Esophagus muscularis mucosa (tissue), 3 donors: ENCODE measurements around the gene DNAH11.

Experiments used
- POLR2AphosphoS5 ChIP-seq, 2 donors: sonication (generic); formaldehyde crosslinking; IDR thresholded peaks; one replicate each; pipeline ENCODE4 v1.6.1; 2017; ENCODE audit warnings: antibody characterized with exemption in 2 of 2
- TF ChIP-seq, protein P1 (sequence below), 3 experiments: fragments of 200-600 bp in 2 of 3; fragments of 450-650 bp in 1 of 3; sonication (generic) in 2 of 3; IDR thresholded peaks; one replicate each; pipeline ENCODE4 v1.5.1; 2017 to 2019; ENCODE audit warnings: antibody characterized with exemption in 3 of 3, mild to moderate bottlenecking in 2 of 3, moderate library complexity in 1 of 3

DNA sequence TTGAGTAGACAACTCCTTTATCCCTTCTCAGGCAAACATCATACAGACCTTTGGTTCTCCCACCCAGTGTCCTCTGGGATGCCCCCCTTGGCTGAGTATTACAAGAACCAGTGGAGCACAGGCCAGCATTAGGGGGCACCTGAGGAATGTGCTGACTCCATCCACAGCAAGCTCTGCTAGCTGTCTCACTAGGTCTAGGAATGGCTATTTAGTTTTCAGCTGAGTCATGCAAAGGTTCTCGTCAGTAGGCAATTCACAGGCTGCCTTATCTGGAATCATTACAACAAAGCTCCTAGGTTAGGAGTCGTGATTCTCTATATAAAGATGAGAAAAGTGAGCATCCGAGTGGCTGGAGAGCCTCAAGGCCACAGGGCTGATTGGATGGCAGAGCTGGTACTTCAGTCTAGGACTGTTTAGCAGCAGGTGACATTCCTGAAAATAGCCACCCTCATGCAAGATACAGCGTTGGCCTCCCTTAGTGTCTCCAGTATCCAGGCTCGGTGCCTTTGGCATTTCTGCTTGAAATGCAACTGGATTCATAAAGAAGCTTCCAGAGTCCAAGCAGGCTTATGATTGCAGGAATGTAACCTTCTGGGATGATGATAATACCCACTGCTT lies 327.1 kb downstream of the DNAH11 start:
- TF ChIP-seq, protein P1, sequence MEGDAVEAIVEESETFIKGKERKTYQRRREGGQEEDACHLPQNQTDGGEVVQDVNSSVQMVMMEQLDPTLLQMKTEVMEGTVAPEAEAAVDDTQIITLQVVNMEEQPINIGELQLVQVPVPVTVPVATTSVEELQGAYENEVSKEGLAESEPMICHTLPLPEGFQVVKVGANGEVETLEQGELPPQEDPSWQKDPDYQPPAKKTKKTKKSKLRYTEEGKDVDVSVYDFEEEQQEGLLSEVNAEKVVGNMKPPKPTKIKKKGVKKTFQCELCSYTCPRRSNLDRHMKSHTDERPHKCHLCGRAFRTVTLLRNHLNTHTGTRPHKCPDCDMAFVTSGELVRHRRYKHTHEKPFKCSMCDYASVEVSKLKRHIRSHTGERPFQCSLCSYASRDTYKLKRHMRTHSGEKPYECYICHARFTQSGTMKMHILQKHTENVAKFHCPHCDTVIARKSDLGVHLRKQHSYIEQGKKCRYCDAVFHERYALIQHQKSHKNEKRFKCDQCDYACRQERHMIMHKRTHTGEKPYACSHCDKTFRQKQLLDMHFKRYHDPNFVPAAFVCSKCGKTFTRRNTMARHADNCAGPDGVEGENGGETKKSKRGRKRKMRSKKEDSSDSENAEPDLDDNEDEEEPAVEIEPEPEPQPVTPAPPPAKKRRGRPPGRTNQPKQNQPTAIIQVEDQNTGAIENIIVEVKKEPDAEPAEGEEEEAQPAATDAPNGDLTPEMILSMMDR (IDR thresholded peaks at IDR 0.05) = no peak
- TF ChIP-seq POLR2AphosphoS5 (IDR thresholded peaks at IDR 0.05) = no peak
